Activated naive CD8-positive, alpha-beta T cell treated with anti-CD3 and anti-CD28 coated beads for 36 hours (primary cell): ENCODE results near the gene ZDBF2. TPM values are rescaled to one million over a fixed set of nuclear protein-coding genes. Genes with fewer than 3 reads are reported as not detected.
"Not testable (repeated sequence)": the region's sequence is repeated elsewhere in the genome, so short reads cannot be mapped to it uniquely, and the experiment has no call there.

Experiments used
- DNase-seq: peaks from one replicate; pipeline ENCODE4 v3.0.0; 2021
- H3K27ac Mint-ChIP-seq: one replicate; pipeline ENCODE4 v1.8.0; 2022; ENCODE audit warnings: mild to moderate bottlenecking, moderate library complexity, mixed read lengths
- H3K27me3 Mint-ChIP-seq: one replicate; pipeline ENCODE4 v1.8.0; 2022; ENCODE audit warnings: mild to moderate bottlenecking, mixed read lengths
- H3K36me3 Mint-ChIP-seq: one replicate; pipeline ENCODE4 v1.8.0; 2021; ENCODE audit warnings: mild to moderate bottlenecking, mixed read lengths
- H3K4me1 Mint-ChIP-seq: one replicate; pipeline ENCODE4 v1.8.0; 2021; ENCODE audit warnings: mixed read lengths
- H3K4me3 Mint-ChIP-seq: one replicate; pipeline ENCODE4 v1.8.0; 2022; ENCODE audit warnings: mild to moderate bottlenecking, moderate library complexity, mixed read lengths
- H3K9me3 Mint-ChIP-seq: one replicate; pipeline ENCODE4 v1.8.0; 2022; ENCODE audit warnings: mixed read lengths
- total RNA-seq, 2 experiments: library from RNA; stranded (reverse); gene quantifications; one replicate each; pipeline ENCODE4 v1.2.3, GENCODE V29; 2021

The ZDBF2 gene
- 10 to 100 TPM in 1 of 2 experiments, 1 to 10 TPM in 1; 9.2 to 10.1 TPM for total RNA-seq

GRCh38 chr2:206274434-206275311, at the start of gene ZDBF2:
Gene ZDBF2 (plus strand): TSS chr2:206274663. CDS start chr2:206281850, 7,187 bp downstream.
- H3K9me3 Mint-ChIP-seq = peaks cover 4% of the 10 kb centered on the region
- peaks cover 7% of the 10 kb centered on the region for H3K4me1 Mint-ChIP-seq
- H3K4me3 Mint-ChIP-seq = peak within 1 kb of the TSS; percentile 84
- H3K27ac Mint-ChIP-seq = peak within 1 kb of the TSS; percentile 78
- peaks cover 4% of the 10 kb centered on the region for H3K36me3 Mint-ChIP-seq
- peak; percentile 57 for DNase-seq
- H3K27me3 Mint-ChIP-seq = peaks cover 71% of the 10 kb centered on the region

GRCh38 chr2:206225435-206226232, 48.8 kb upstream of the ZDBF2 start:
- Mint-ChIP-seq H3K36me3 (no peaks in the 10 kb centered on the region), H3K4me1 (peaks cover 4% of the 10 kb centered on the region), H3K27me3 (peaks cover 28% of the 10 kb centered on the region), H3K27ac (no peak overlapping the region), H3K4me3 (no peak overlapping the region), H3K9me3 (peaks cover 5% of the 10 kb centered on the region)
- peak; percentile 12 for DNase-seq

GRCh38 chr2:206228636-206229035, 45.8 kb upstream of the ZDBF2 start:
- H3K4me1 Mint-ChIP-seq, DNase-seq, H3K36me3 Mint-ChIP-seq, H3K27ac Mint-ChIP-seq, H3K9me3 Mint-ChIP-seq, H3K4me3 Mint-ChIP-seq: not testable (repeated sequence)
- H3K27me3 Mint-ChIP-seq = peaks cover 16% of the 10 kb centered on the region

GRCh38 chr2:206229642-206230041, 44.8 kb upstream of the ZDBF2 start:
- Mint-ChIP-seq H3K27ac (no peak overlapping the region), H3K36me3 (no peaks in the 10 kb centered on the region), H3K4me1 (peaks cover 10% of the 10 kb centered on the region), H3K4me3 (no peak overlapping the region), H3K9me3 (peaks cover 5% of the 10 kb centered on the region), H3K27me3 (peaks cover 18% of the 10 kb centered on the region)
- DNase-seq = no peak

GRCh38 chr2:206230060-206230762, 44.3 kb upstream of the ZDBF2 start:
- H3K27ac Mint-ChIP-seq = no peak overlapping the region
- no peak for DNase-seq
- H3K36me3 Mint-ChIP-seq = no peaks in the 10 kb centered on the region
- peaks cover 5% of the 10 kb centered on the region for H3K9me3 Mint-ChIP-seq
- H3K4me3 Mint-ChIP-seq = no peak overlapping the region
- H3K27me3 Mint-ChIP-seq = peaks cover 18% of the 10 kb centered on the region
- peaks cover 9% of the 10 kb centered on the region for H3K4me1 Mint-ChIP-seq

- no peak overlapping the region for H3K4me3 Mint-ChIP-seq
- no peak for DNase-seq
- H3K4me1 Mint-ChIP-seq = peaks cover 6% of the 10 kb centered on the region
- H3K36me3 Mint-ChIP-seq = no peaks in the 10 kb centered on the region
- peaks cover 5% of the 10 kb centered on the region for H3K9me3 Mint-ChIP-seq
- peaks cover 18% of the 10 kb centered on the region for H3K27me3 Mint-ChIP-seq
- no peak overlapping the region for H3K27ac Mint-ChIP-seq
These were observed 42.7 kb upstream of the ZDBF2 start for GRCh38 chr2:206231669-206232286.

GRCh38 chr2:206232287-206233035, 42.0 kb upstream of the ZDBF2 start:
- Mint-ChIP-seq H3K27ac (no peak overlapping the region), H3K9me3 (peaks cover 5% of the 10 kb centered on the region), H3K27me3 (peaks cover 13% of the 10 kb centered on the region), H3K36me3 (no peaks in the 10 kb centered on the region), H3K4me3 (no peak overlapping the region), H3K4me1 (peaks cover 6% of the 10 kb centered on the region)
- no peak for DNase-seq

GRCh38 chr2:206239157-206239556, 35.3 kb upstream of the ZDBF2 start:
- H3K4me1 Mint-ChIP-seq = no peaks in the 10 kb centered on the region
- H3K27ac Mint-ChIP-seq = no peak overlapping the region
- no peak for DNase-seq
- H3K27me3 Mint-ChIP-seq = peaks cover 10% of the 10 kb centered on the region
- H3K4me3 Mint-ChIP-seq = no peak overlapping the region
- no peaks in the 10 kb centered on the region for H3K9me3 Mint-ChIP-seq
- no peaks in the 10 kb centered on the region for H3K36me3 Mint-ChIP-seq

GRCh38 chr2:206240327-206240726, 34.1 kb upstream of the ZDBF2 start:
- H3K9me3 Mint-ChIP-seq = no peaks in the 10 kb centered on the region
- H3K27me3 Mint-ChIP-seq = peaks cover 10% of the 10 kb centered on the region
- H3K36me3 Mint-ChIP-seq = no peaks in the 10 kb centered on the region
- DNase-seq = no peak
- H3K27ac Mint-ChIP-seq = no peak overlapping the region
- H3K4me1 Mint-ChIP-seq = peaks cover 1% of the 10 kb centered on the region
- H3K4me3 Mint-ChIP-seq = no peak overlapping the region

- Mint-ChIP-seq H3K9me3 (no peaks in the 10 kb centered on the region), H3K36me3 (no peaks in the 10 kb centered on the region)
These were observed 32.7 kb upstream of the ZDBF2 start for GRCh38 chr2:206241736-206242135.

GRCh38 chr2:206245265-206245672, 29.2 kb upstream of the ZDBF2 start:
- Mint-ChIP-seq H3K27ac (no peak overlapping the region), H3K4me1 (peaks cover 2% of the 10 kb centered on the region), H3K4me3 (no peak overlapping the region), H3K36me3 (no peaks in the 10 kb centered on the region), H3K27me3 (peaks cover 29% of the 10 kb centered on the region), H3K9me3 (no peaks in the 10 kb centered on the region)
- DNase-seq = no peak

More at GRCh38 chr2:206241736-206242135, 32.7 kb upstream of the ZDBF2 start:
- Mint-ChIP-seq H3K4me1 (peaks cover 2% of the 10 kb centered on the region), H3K27ac (no peak overlapping the region), H3K4me3 (no peak overlapping the region), H3K27me3 (peaks cover 13% of the 10 kb centered on the region)
- DNase-seq = no peak

GRCh38 chr2:206250041-206250897, 24.2 kb upstream of the ZDBF2 start:
- H3K27me3 Mint-ChIP-seq = peaks cover 64% of the 10 kb centered on the region
- H3K36me3 Mint-ChIP-seq = peaks cover 2% of the 10 kb centered on the region
- H3K4me1 Mint-ChIP-seq = peaks cover 4% of the 10 kb centered on the region
- H3K27ac Mint-ChIP-seq = no peak overlapping the region
- peaks cover 2% of the 10 kb centered on the region for H3K9me3 Mint-ChIP-seq
- peak overlapping the region; percentile 79 for H3K4me3 Mint-ChIP-seq
- DNase-seq = no peak

GRCh38 chr2:206253125-206253776, 21.2 kb upstream of the ZDBF2 start:
- Mint-ChIP-seq H3K4me1 (peaks cover 3% of the 10 kb centered on the region), H3K27ac (no peak overlapping the region), H3K27me3 (peaks cover 87% of the 10 kb centered on the region), H3K9me3 (peaks cover 2% of the 10 kb centered on the region), H3K4me3 (no peak overlapping the region), H3K36me3 (peaks cover 2% of the 10 kb centered on the region)
- DNase-seq = no peak
